GM12878 (cell line): ENCODE measurements around the gene THAP11. TPM values are rescaled to one million over a fixed set of nuclear protein-coding genes. Genes with fewer than 3 reads are reported as not detected.
A peak's percentile ranks its signal among the peaks of the same experiment; 100 is the strongest.

Experiments
- BRCA1 ChIP-seq: IDR thresholded peaks from 2 replicates; pipeline ENCODE4 v1.6.1; 2011; ENCODE audit warnings: low read depth, low read length, improper control_type of control experiment
- CBX3 ChIP-seq: fragments of 200-600 bp; sonication (generic); IDR thresholded peaks from 2 replicates; pipeline ENCODE4 v1.6.1; 2016; ENCODE audit warnings: low read depth, borderline replicate concordance
- KDM1A ChIP-seq: fragments of 200-600 bp; sonication (generic); IDR thresholded peaks from 2 replicates; pipeline ENCODE4 v1.6.1; 2016; ENCODE audit warnings: borderline replicate concordance
- MXI1 ChIP-seq: fragments of 150-350 bp; IDR thresholded peaks from 2 replicates; pipeline ENCODE4 v1.6.1; 2011; ENCODE audit warnings: low read depth, mild to moderate bottlenecking, inconsistent platforms, low read length, improper control_type of control experiment
- NBN ChIP-seq: fragments of 450-650 bp; IDR thresholded peaks from 2 replicates; pipeline ENCODE4 v1.6.1; 2016
- SIN3A ChIP-seq: IDR thresholded peaks from 2 replicates; pipeline ENCODE4 v1.6.1; 2012; ENCODE audit warnings: low read depth, low read length, improper control_type of control experiment
- SMARCA5 ChIP-seq: fragments of 450-650 bp; IDR thresholded peaks from 2 replicates; pipeline ENCODE4 v1.6.1; 2017; ENCODE audit warnings: mild to moderate bottlenecking
- STAT3 ChIP-seq: IDR thresholded peaks from 2 replicates; pipeline ENCODE4 v1.6.1; 2011; ENCODE audit warnings: low read depth, low read length, improper control_type of control experiment
- TCF3 ChIP-seq: IDR thresholded peaks from 2 replicates; pipeline ENCODE4 v1.6.1; 2012; ENCODE audit warnings: low read depth, mild to moderate bottlenecking, low read length, borderline replicate concordance; ENCODE audit not compliant: insufficient read depth
- ZNF217 ChIP-seq: fragments of 450-650 bp; IDR thresholded peaks from 2 replicates; pipeline ENCODE4 v1.6.1; 2017; ENCODE audit warnings: antibody characterized with exemption, mild to moderate bottlenecking
- polyA plus RNA-seq, 11 experiments: library from polyadenylated mRNA; depleted of rRNA in 4 of 11; unstranded in 6 of 11; stranded (reverse) in 5 of 11; fragments of >200 nt; fragmentation: Nextera tagmentation in 4 of 11; fragmentation: Illumina TruSeq in 1 of 11; extraction: Ambion mirVana in 4 of 11; extraction: Trizol in 1 of 11; gene quantifications; 1 replicate in 1 of 11; 2 replicates in 10 of 11; pipeline versions ENCODE4 v1.2.1 to v1.2.3, GENCODE V29; 2011 to 2016; ENCODE audit warnings: inconsistent platforms in 2 of 11, missing spikeins in 2 of 11, low read depth in 1 of 11
- total RNA-seq, 4 experiments: library from RNA; depleted of rRNA in 3 of 4; stranded (reverse); fragments of >200 nt in 3 of 4; fragmentation: Illumina TruSeq in 1 of 4; extraction: Trizol in 1 of 4; gene quantifications; 2 replicates each; pipeline versions ENCODE4 v1.2.1 to v1.2.3, GENCODE V29; 2013 to 2021
- TF ChIP-seq, protein P1 (sequence below): fragments of 450-650 bp; IDR thresholded peaks from 2 replicates; pipeline ENCODE4 v1.6.1; 2017; ENCODE audit warnings: mild to moderate bottlenecking, moderate library complexity
- TF ChIP-seq, protein P2 (sequence below): fragments of 450-650 bp; IDR thresholded peaks from 2 replicates; pipeline ENCODE4 v1.6.1; 2016; ENCODE audit warnings: mild to moderate bottlenecking

Gene THAP11
- total and polyA plus RNA-seq, 10 of the 15 experiments (the other 5 are each of a cell fraction or from before 2014, with no cell fraction given) = 2.5 to 36.7 (median 21.4) TPM

DNA sequence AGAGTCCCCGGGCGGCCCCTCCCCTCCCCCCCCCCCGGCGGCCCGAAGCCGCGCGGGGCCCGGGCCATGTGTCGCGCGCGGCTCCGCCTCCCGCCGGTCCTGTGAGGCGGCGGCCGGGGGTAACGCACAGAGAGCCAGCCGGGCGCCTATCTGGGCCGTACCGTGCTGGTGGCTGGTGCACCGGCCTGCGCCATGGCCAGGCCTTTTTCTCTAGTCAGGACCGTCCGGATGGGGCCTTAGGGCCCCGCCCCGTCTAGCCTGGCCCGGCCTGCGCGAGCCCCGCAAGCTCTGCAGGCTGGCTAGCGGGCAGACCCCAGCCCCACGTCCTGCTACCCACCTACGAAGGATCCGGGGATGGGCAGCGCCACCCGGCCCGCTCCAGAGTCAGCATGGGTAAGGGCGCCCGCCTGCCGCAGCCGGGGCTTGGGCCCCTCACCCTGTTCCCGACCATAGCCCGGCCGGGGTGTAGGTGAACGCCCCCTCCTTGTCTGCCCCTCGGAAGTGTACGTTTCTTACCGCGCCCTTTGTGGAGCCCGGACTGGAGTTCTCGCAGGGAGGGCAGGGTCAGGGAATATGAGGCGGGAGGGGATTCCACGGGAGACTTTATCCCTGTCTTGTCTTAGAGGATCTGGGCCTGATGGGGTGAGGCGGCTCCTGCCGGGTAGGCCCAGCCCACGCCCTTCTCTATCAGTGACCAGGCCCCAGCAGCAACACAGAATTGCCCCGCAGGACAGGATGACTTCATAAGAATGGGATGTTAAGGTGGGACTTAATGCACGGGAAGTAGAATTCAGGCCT, 5.1 kb downstream of the THAP11 start, which contains the start of gene CENPT (continued):
- TF ChIP-seq, protein P1, sequence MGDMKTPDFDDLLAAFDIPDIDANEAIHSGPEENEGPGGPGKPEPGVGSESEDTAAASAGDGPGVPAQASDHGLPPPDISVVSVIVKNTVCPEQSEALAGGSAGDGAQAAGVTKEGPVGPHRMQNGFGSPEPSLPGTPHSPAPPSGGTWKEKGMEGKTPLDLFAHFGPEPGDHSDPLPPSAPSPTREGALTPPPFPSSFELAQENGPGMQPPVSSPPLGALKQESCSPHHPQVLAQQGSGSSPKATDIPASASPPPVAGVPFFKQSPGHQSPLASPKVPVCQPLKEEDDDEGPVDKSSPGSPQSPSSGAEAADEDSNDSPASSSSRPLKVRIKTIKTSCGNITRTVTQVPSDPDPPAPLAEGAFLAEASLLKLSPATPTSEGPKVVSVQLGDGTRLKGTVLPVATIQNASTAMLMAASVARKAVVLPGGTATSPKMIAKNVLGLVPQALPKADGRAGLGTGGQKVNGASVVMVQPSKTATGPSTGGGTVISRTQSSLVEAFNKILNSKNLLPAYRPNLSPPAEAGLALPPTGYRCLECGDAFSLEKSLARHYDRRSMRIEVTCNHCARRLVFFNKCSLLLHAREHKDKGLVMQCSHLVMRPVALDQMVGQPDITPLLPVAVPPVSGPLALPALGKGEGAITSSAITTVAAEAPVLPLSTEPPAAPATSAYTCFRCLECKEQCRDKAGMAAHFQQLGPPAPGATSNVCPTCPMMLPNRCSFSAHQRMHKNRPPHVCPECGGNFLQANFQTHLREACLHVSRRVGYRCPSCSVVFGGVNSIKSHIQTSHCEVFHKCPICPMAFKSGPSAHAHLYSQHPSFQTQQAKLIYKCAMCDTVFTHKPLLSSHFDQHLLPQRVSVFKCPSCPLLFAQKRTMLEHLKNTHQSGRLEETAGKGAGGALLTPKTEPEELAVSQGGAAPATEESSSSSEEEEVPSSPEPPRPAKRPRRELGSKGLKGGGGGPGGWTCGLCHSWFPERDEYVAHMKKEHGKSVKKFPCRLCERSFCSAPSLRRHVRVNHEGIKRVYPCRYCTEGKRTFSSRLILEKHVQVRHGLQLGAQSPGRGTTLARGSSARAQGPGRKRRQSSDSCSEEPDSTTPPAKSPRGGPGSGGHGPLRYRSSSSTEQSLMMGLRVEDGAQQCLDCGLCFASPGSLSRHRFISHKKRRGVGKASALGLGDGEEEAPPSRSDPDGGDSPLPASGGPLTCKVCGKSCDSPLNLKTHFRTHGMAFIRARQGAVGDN = no peak
- TF ChIP-seq SIN3A (no peak), SMARCA5 (no peak), MXI1 (no peak; the same call in none of the 2 replicates), TCF3 (0 out of 2 replicates have a peak, but pooled peaks have one; percentile 11), STAT3 (no peak), ZNF217 (no peak), KDM1A (no peak), CBX3 (no peak), BRCA1 (no peak), NBN (no peak)
- TF ChIP-seq, protein P2, sequence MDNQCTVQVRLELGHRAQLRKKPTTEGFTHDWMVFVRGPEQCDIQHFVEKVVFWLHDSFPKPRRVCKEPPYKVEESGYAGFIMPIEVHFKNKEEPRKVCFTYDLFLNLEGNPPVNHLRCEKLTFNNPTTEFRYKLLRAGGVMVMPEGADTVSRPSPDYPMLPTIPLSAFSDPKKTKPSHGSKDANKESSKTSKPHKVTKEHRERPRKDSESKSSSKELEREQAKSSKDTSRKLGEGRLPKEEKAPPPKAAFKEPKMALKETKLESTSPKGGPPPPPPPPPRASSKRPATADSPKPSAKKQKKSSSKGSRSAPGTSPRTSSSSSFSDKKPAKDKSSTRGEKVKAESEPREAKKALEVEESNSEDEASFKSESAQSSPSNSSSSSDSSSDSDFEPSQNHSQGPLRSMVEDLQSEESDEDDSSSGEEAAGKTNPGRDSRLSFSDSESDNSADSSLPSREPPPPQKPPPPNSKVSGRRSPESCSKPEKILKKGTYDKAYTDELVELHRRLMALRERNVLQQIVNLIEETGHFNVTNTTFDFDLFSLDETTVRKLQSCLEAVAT = no peak
